Caki2 (cell line): ENCODE data around the gene HPCA. TPM values are rescaled to one million over a fixed set of nuclear protein-coding genes. Genes with fewer than 3 reads are reported as not detected.

Source experiments
- DNase-seq: peaks from one replicate; pipeline ENCODE4 v3.0.0-alpha.2; 2015; ENCODE audit warnings: low read depth
- in situ Hi-C: cut with HindIII; loops from 2 replicates; pipeline ENCODE4 v1.10.0; 2016; ENCODE audit warnings: low sequenced_read_pairs, low pct_unique_long_range_greater_than_20kb, mixed read lengths
- total RNA-seq: library from RNA; depleted of rRNA; stranded (reverse); fragments of >200 nt; shearing (Covaris generic); gene quantifications from 2 replicates; pipeline ENCODE4 v1.2.3, GENCODE V29; 2014; ENCODE audit warnings: low replicate concordance

HPCA gene
- total RNA-seq, 1 experiment from 2014 or later = not detected

DNA sequence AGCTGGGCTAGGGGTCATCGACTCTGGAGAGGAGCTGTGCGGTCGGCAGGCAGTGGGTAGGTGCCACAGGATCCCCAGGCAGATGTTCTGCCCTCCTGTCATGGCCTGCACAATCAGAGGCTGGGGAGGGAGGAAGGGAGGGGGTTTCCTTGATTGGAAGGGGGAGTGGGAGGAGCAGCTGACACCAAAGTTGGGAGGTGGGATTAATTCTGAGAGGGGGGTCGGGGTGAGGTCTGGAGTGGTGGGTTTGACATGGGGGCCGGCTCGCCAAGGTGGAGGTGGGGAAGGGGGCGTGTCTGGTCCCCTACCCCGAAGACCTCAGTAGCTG is 651 bp upstream of the HPCA start:
- no peak for DNase-seq
- in situ Hi-C loops = no loop called here

DNA sequence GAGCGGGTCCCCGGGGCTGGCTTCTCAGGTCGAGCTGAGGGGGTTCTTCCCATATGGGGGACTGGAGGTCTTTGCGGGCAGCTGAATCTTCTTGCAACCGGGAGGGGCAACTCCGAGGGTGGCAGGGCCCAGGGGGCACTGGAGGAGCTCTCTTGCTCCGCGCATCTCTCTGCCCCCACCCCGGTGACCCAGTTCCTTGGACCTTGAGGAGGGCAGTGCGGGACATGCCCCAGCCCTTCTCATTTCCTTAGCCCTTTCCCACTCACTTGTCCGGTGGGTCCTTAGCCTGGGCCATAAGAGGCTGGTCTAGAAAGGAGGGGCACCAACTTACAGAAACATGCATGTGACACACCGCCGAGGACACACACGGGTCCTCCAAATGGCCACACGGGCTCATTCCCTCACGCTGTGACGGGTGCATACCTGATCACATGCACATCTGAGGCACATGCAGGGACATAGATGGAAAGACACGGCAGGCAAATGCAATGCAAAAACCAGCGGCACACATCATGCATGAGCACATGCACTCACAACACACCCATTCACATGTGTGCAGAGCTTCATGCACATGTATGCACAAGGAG is 630 bp downstream of the HPCA start:
- in situ Hi-C loops = no loop called here
- no peak for DNase-seq

DNA sequence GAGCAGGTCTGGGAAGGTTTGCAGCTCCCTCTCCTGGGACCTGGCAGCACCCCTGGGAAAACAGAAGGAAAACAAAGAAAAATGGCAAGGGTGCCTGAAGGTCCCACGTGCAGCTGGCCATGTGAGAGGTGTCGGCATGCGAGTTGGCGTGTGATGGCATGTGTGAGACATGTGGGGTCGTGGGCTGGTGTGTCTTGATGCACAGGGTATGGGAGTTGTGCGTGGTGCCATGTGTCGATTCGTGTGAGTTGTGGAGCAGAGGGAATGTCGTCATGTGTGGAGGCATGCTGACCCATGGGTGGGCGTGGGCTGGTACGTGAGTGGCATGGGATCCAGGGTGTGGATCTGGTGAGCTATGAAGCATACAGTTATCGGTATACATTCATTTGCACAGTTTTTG is 1.3 kb downstream of the HPCA start:
- no peak for DNase-seq
- in situ Hi-C loops = no loop called here

DNA sequence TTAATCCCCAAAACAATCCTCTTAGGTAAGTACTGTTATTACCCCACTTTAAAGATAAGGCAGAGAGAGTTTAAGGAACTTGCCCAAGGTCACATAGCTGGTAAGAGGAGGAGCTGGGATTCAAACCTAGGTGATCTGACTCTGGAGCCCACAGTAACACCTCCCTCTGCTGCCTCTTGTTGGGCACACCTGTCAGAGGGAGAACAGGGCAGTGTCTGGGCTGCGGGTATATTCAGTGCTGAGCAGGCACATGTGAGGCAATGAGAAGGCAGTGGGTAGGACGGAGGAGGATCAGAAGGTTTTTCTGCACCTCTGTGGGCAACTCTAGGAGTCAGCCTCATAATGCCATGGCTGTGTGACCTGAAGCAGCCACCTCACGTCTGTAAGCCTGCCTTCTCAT is 1.8 kb downstream of the HPCA start:
- no peak for DNase-seq
- in situ Hi-C loops = no loop called here

DNA sequence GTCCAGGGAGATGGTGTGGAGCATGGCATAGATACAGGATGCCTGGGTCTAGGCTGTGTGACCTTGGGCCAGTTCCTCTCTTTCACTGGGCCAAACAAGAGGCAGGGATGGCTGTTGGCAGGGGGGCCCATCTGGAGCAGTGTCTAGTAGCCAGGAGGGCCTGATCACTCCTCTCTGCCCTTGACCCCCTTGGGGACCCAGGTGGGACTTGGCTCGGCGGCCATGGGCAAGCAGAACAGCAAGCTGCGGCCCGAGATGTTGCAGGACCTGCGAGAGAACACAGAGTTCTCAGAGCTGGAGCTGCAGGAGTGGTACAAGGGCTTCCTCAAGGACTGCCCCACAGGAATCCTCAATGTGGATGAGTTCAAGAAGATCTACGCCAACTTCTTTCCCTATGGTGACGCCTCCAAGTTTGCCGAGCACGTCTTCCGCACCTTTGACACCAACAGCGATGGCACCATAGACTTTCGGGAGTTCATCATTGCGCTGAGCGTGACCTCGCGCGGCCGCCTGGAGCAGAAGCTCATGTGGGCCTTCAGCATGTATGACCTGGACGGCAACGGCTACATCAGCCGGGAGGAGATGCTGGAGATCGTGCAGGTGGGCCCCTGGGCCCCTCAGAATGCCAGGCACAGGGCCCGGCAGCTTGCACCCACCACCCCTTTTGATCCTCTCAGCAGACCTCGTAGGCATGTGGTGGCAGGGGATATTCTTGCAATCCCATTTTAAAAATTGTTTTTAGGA is 2.6 kb downstream of the HPCA start:
- in situ Hi-C loops = no loop called here
- no peak for DNase-seq

DNA sequence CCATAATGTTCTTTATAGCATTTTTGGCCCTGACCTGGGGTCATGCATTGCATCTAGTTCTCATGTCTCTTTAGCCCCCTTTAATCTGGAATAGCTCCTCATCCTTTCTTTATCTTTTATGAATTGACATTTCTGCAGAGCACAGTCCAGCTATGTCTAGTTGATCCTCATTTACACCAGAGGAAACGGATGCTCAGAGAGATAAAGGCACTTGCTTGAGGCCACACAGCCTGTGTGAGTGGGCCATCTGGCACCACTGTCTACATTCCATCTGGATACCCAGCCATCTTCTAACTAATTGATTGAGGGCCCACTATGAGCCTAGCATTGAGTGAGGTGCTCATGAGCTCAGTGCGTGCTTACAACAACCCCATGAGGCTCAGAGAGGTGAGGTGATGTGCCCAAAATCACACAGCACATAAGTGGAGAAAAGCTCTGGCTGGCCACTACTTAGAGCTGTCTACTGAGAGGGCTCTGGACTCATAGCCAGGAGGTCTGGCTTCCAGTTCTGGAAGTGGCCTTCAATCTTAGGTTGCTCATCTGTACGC is 3.5 kb downstream of the HPCA start:
- in situ Hi-C loops = no loop called here
- DNase-seq = no peak

DNA sequence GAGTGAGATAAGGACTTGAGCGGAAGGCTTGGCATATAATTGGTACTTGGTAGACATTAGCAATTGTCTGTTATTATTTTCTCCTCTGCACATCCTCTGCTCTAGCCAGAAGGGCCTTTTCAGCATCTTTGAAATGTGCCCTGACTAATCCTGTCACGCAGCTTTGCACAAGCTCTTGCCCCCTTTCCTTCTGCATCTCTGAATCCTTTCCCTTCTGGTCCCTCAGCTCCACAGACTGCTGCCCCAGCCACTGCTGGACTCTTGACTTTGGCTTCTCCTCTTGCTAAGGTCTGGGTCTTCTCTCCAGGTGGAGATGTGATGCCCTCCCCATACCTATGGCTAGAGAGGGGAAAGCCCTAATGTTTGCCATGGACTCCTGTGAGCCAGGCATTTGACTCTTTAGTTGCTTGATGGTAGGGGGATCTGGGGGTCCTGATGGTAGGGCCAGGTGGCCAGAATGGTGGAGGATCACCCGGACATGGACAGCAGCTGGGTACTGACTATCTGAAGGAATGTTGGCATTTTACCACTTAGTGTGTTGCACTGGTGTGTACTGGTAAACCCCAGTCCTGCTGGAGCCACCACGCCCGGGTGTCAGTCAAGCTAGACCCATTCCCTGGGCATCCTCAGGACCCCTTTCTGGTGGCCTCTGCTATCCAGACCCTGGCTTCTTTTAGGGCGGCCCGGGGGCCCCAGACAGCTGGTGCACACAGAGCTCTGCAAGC is 4.4 kb downstream of the HPCA start:
- in situ Hi-C loops = no loop called here

DNA sequence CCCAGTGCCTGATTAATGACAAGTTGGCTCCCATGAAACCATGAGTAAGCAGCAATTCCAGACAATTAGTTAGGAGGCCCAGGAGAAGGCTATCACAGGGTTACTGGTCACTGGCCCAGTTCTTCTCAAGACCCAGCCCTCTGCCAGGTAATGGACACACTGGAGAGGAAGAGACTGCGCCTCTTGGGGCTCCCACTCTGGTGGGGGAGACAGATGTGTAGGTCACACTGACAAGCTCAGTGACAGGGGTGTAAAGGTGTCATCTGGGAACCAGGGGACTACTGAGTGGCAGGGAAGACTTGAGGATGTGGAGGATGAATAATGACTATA is 4.9 kb downstream of the HPCA start:
- in situ Hi-C loops = no loop called here
- DNase-seq = no peak

More for the DNA sequence above, 4.4 kb downstream of the HPCA start:
- no peak for DNase-seq

DNA sequence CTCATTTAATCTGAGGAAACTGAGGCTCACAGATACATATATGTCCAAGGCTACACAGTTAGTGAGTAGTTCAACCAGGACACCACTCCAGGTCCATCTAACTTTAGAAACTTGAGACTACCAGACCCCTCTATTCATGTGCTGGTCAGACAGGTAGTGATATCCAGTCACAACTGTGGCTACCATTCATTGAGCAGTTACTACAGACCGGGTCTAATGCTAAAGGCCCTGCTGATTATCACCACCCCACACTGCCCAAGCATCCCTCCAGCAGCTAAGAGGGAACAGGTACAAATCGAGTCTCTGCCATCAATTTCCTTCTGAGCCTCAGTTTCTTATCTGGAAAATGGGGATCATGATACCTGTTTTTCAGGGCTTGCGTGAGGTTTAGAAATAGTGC is 5.3 kb downstream of the HPCA start:
- DNase-seq = no peak
- in situ Hi-C loops = no loop called here

DNA sequence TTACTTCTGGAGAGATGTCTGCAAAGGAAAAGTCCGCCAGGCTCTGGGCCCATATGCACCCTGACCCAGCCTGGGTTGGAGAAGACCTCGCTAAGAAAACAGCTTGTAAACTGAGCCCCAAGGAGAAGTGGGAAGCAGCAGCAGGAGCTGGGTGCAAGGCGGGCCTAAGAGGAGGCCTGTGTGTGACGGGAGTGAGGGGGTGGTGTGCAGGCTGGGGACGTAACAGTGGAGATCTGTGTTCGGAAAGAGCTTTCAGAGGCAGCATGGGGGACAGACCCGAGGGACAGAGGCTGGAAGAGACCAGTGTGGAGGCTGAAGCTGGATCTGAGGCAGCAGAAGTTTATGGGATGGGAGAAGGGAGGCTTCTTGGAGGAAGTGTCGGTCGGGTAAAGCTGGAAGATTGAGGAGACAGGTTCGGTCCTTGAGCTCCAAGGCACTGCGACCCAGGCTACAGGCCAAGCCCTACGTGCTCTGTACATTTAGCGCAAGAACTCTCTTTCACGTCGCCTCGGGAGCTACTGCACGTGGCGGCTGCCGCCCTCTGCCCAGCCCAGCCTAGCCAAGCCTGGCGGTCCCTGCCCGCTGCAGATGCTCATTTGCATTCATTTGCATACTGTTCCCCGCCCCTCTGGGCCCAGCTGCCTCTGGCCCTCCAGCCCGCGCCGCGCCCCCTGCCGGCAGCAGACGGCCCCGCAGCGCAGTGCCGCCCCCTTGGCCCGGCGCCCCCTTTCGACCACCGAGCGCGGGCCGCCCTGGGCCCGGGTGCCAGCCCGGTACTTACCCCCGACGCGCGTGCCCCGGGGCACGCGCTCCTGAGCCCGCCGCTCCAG is 6.3 kb downstream of the HPCA start:
- no peak for DNase-seq
- in situ Hi-C loops = no loop called here

DNA sequence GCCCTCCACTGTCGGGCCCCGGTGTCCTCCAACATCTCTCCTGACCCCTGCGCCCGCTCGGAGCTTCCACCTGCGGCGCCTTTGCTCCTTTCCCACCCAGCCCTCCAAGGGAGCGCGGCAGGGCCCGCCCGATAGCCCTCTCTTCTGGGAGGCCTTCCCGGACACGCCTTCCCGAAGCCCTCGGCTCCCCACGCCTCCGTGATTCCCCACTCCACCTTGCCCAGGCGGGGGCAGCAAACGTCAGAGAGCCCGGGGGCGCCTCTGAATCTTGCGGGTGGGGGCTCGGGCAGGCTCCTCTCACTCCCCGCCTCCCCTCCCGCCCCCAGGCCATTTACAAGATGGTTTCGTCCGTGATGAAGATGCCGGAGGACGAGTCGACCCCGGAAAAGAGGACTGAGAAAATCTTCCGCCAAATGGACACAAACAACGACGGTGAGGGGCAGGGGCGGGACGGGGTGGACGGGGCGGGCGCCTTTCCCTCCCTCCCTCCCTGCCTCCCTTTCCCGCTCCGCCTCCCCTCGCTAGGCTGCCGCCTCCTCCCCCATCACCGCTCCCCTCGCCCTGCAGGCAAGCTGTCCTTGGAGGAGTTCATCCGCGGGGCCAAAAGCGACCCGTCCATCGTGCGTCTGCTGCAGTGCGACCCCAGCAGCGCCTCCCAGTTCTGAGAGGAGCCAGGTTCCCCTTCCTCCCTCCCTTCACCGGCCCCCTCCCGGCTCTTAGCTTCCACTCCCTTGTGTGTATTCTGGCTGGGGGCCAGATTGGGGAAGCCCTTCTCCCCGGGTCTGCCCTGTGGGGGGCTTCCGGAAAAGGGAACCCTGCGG is 7.1 kb downstream of the HPCA start:
- peak; percentile 42 for DNase-seq
- in situ Hi-C loops = no loop called here

DNA sequence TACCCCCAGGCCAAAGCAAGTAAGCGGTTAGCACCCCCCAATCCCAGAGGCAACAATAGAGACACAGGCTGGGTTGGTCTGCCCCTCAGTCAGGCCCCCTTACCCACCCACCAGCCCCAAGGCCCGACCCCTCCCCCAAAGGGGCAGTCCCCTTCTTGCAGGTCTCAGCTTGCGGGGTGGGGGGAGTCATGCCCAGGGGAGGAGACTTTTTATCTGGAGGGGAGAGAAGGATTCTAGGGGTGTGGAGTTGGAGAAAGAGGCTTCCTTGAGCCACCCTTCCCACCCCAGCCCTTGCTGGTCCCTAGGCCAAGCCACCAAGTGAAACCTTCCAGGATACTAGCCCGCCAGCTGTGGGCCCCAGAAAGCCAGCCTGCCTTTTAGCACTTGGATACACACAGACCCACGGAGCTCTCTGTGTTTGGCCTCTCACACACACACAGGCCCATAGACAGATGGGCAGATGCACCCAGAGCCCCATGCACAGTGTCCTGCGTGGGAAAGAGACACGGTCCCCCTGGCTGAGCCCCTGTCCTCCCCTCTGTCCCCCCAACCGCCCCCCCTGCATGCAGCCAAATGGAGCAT is 7.8 kb downstream of the HPCA start:
- in situ Hi-C loops = no loop called here
- no peak for DNase-seq

DNA sequence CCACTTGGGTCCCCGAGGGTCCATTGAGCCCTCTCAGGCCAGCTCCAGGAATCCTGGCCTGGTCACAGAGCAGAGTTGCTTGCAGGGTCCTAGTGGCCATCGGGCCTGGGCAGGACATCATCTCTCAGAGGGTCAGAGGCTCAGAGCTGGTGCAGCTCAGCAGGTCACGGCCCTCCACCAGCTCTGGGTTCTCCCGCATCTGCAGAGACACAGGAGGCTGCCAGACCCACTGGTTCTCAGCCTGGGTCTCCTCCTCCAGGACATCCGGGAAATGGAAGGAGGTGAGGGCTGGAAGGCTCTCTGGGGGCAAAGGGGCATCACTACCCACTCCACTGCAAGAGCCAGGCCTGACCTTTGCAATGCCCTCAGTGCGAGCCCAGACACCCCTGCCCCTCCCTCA is 8.4 kb downstream of the HPCA start:
- DNase-seq = no peak
- in situ Hi-C loops = no loop called here

DNA sequence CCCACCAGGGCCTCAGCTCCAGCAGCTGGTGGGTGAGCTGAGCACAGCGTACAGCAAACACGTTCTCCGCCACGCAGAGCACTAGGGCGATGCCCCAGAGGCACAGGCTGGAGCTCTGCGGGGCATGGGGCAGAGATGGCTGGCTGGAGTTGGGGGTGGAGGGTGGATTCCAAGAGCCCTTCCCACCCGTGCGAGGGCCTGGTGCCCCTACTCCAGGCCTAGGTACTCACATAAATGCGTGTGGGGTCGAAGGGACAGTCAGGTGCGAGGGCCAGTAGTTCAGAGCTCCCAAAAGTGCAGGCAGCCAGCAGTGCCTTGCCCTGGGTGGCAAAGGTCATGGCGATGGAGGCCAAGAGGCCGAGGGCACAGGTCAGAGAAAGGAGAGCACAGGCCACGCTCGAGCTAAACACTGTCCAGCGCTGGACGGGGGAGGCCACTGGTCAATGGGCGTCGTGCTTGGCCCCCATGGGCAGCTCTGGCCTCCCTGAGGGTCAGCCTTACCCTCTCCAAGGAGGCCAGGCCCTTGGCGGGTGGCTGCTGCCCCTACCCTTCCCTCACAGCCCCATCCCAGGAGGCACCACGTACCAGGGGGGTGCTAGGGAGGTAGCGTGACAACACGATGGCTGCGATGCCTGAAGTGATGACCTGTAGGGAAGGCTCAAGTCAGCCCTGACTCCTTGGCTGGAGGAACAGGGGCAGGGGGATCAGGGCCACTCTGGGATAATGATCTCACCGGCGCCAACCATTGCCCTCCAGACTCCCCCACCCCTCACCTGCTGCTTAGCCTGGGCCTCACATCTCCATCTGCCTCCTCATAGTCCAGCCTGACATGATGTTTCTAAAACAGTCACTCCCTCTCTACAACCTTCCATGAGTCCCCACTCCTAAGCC is 9.3 kb downstream of the HPCA start:
- DNase-seq = no peak
- in situ Hi-C loops = no loop called here

DNA sequence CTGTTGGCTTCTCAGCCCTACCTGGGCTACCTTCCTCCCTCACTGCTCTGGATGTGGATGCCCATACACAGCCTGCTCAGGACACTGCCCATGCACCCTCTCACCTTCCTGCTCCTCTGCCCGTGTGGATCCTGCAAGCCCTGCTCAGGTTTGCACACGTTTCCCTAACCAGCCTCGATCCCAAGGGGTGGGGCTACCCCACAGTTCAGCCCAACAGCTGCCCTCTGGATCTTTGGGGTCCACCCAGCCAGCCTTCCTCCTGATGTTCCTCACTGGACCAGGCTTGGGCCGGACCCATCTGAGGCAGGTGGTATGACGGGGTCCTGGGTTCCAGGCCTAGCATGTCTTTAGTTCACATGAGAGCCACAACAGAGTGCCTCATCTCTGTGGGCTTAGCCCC is 10.2 kb downstream of the HPCA start:
- in situ Hi-C loops = no loop called here
- DNase-seq = no peak

DNA sequence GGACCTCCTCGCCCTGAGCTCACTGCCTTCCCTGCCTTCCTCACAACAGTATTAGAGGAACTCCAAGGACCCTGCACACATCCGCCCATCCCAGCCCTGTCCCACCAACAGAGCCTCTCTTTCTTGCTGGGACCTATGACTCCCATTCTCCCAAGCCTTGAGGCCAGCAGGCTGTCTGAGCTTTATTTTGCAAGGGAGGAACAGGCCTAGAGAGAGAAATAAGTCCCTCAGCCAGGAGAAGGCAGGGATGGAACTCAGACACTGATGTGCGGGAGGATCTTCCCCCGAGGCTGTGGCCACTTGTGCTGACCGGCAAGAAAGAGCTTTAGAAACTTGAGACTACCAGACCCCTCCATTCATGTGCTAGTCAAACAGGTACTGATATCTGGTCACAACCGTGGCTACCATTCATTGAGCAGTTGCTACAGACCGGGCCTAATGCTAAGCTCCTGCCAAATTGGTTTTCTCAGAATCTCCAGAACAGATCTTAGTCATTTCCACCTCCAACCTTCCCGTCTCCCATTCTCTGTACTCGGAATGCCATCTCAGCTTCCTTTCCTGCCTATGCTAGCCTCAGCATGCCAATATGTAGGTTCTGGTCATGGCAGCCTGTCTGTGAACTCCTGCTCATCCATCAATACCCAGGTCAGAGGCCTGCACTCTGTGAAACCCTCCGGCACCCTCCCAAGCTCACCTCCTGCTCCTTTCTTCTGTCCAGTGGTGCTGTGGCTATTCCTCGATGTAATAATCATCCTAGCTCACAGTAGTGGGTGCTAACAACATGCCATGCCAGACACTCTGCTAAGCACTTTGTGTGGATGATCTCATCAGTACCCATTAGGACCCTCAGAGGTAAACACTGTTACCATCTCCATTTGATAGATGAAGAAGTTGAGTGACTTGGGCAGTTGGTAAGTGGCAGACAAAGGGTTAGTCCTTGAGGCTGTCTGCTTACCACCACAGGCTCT is 11.1 kb downstream of the HPCA start:
- DNase-seq = no peak
- in situ Hi-C loops = no loop called here
